NCI-H1694 treated with DMSO at 0.1 percent for 48 hours (cell line): ENCODE results near the gene KNDC1.
"Not testable (repeated sequence)": the region's sequence is repeated elsewhere in the genome, so short reads cannot be mapped to it uniquely, and the experiment has no call there.

Source experiments
- DNase-seq: peaks from one replicate; lab custom pipeline; 2025; lab: John Stamatoyannopoulos, UW

Gene KNDC1

DNA sequence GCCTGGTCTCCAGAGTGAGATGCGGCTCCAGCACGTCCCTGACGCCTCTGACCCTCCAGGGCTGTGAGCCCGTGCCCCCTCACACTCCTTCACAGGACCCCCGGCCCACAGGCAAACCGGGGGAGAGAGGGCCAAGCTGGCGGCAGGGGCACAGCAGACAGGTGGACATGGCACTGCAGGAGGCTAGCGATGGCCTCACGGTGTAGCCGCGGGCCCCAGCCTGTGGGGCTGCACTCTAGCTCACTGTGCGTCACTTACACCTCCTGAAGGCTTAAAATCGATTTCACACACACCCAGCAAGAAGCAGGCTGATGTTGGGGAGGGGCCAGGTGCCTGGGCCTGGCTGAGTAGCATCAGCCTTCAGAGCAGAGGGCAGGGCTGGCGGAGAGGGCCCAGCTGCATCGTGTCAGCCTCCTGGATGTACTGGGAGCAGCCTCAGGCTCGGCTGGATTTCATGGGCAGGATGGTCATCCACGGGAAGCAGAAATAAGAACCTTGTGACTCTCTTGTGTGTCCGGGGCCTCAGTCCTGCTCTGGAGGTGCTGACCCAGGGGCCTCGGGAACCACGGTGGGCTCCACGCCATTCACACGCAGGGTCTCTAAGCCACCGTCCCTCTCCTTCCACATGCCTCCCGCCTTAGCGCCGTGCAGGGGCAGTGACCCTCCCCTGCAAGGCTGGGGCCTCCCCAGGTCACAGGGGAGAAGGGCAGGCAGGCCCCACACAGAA is 19.4 kb upstream of the KNDC1 start:
- no peak for DNase-seq

DNA sequence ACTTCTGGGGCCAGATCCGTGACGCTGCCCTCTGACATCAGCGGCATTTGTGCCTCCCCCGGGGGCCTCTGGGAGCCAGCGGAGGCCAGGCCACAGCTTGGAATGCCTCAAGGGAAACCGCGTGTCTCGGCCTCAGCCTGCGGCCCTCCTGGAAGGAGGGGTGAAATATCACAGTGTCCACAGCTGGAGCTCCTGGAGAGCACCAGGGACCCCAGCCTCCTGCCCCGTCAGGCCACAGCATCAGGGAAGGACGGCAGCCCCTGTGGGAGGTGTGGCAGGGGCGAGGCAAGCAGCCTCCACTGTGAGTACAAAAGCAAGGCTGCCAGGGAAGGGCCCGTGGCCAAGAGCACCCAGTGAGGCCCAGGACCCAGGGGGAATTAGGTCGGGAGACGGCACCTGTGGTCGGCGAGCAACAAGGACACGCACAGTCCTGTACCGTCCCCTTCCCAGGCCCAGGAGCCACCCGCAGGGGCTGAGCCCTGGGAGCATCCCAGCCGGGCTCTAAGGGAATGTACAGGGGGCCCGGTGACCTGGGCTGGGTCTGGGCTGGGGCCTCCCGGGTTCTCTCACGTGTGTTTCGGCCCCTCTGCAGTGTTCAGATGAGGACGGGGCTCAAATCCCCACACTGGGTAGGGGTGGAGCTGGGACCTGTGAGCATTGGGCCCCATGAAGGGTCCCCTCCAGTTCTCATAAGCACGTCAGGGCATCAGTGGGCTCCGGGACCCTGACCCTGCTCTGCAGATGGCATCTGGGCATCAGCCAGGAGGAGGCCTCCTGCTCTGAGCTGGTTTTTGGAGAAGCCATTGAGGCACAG is 18.7 kb upstream of the KNDC1 start:
- no peak for DNase-seq

DNA sequence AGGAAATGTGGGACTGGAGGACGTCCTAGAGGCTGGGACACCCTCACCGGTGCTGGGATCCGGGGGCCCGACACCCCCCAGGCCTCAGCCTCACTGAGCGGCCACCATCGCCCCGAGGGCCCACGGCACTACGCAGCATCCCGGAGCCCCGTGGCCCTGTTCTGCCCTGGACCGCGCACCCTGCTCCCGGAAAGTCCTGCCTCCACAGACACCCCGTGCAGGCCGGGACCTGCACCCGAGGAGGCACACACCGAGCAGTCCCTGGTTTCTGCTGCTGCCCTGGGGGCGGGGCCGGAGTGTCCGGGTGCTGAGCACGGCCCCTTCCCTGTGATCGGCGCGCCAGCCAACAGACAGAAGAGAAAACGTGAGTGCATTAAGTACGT is 18.1 kb upstream of the KNDC1 start:
- no peak for DNase-seq

DNA sequence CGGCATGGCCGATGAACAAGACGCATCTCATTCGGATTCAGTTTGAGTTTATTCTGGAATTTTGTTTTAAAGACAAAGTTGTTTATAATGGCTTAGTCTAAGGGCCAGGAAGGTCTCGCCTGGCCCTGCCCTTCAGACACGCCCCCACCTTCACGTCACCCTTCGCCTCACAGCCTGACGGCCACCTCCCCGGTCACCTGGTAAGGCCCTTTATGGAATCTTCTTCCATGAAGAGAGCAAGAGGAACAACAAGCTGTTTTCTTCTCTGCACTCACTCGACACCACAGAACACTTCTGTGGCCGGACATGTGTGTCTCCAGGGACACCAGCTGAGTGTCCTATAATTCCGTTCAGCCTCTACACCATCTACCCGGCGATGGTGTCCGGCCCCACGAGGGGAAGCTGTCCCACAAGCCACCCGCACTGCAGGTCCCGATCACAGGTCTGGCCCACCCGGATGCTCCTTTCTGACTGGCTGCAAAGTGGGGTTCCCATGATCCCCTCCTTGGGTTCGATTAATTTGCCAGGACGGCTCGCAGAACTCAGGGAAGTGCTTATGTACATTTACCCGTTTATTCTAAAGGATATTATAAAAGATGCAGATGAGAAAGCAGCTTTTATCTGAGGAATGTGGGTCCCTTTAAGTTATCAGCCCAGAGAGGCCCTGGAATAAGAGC is 17.4 kb upstream of the KNDC1 start:
- DNase-seq: no peak

DNA sequence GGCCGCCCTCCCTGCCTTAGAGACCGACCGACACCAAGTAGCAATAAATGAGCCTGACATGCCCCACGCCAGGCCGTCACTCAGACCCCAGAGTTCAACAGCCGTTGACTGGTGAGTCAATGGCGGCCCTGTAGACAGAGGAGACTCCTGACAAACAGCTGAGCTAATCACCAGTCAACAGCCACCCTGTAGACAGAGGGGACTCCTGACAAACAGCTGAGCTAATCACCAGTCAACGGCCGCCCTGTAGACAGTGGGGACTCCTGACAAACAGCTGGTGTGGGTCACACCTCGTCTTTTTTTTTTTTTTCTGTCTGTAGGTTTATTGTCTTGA is 16.9 kb upstream of the KNDC1 start:
- no peak for DNase-seq

DNA sequence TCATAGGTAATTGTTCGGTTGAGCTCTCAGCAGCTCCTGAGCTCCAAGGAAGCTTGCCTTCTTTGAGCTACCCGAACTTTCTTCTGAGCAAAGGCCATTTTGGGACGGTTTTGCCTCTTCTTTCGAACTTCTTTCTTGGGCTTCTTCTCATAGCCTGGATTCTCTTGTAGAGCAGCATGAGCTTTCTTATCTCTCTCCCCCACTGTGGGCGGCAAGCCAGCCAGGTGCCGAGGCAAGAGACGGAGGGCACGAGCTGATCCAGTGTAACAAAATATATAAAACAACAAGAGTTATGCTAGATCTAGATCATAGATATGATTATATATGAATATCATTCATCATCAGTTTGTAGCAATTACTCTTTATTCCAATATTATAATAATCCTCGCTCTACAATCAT is 16.5 kb upstream of the KNDC1 start:
- DNase-seq: no peak

DNA sequence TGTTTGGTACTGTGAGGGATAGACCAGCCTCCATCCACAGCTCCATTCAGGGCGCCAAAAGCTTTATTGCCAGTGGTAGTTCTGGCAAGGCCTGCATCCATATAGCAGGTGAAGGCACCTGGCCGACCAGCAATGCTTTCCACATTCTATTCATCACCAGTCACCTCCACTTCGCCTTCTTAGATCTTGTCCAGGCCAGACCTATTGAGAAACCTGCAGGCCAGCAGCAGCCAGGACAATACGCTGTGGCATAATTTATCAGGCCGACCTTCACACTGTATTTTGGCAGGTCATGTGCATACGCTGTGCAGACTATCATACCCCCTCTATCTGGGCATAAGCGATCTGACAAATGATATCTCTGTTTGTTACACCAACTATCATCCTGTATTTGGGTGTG is 15.2 kb upstream of the KNDC1 start:
- DNase-seq: no peak

DNA sequence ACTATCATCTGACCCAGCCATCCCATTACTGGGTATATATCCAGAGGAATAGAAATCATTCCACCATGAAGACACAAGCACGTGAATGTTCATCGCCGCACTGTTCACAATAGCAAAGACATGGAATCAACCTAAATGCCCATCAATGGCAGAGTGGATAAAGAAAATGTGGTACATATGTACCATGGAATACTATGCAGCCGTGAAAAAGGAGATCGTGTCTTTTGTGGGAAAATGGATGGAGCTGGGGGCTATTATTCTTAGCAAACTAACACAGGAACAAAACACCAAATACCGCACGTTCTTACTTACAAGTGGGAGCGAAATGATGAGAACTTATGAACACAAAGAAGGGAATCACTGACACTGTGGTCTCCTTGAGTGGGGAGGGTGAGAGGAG is 9.8 kb upstream of the KNDC1 start:
- DNase-seq: no peak

DNA sequence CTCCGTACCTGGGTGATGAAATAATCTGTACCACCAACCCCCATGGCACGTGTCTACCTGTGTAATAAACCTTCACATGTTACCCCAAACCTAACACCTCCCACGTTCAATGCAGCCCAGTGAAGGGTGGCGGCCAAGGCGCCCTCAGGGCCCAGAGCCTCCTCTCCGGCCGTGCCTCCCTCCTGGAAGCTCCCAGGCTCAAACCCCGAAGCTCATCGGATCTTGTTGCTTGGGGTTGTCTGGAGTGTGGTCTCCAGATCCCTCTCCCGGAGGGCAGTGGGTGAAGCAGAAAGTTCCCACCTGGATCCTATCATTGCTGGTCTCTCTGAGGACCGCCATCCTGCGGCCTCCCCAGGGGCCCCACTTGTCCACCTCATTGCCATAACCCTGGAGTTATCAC is 9.4 kb upstream of the KNDC1 start:
- no peak for DNase-seq

DNA sequence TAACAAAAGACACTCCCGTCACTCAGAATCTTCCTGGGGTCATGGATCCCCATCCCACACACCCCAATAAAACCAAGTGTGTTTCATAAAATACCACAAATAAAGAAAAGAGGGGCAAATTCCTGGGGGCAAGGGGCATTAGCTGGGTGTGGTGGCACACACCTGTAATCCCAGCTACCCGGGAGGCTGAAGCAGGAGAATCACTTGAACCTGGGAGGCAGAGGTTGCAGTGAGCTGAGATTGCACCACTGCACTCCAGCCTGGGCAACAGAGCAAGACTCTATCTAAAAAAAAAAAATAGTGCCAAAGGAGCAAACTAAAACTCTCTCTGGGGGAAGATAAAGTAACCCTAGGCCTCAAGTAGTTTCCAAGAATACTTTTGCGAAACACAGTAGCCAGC is 8.9 kb upstream of the KNDC1 start:
- DNase-seq: not testable (repeated sequence)

DNA sequence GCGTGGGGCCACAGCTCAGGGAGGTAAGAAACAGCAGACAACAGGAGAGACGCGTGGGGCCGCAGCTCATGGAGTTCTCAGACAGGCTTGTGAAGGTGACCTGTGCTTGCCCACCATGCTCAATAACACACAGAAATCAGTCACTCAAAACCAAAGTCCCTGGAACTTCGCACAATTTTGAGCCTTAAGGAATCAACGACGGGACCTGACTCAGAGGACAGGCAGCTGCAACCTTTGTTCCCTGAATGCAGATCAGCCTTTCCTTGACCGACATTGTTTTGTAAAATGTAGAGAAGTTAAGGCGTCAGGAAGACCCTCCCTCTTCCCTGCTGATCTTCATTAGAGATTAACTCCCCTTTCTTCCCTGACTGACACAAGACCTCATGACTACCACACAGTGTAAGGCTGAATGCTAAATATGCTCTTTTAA is 8.5 kb upstream of the KNDC1 start:
- no peak for DNase-seq

DNA sequence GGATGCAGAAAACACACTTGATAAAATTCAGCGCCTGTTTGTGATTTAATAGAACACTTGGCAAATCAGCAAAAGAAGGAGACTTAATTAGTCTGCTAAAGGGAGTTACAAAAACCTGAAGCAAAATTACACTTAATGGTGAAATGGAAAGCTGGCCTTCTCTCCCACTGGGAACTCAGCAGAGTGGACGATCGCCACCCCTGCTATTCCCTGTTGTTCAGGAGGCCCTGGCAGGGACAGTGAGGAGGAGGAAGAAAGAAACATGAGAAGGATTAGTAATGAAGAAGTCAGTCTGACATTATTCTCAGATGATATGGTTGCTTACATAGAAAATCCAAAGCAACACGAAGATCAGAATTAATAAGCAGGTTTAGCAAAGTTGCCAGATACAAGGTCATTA is 5.6 kb upstream of the KNDC1 start:
- no peak for DNase-seq

DNA sequence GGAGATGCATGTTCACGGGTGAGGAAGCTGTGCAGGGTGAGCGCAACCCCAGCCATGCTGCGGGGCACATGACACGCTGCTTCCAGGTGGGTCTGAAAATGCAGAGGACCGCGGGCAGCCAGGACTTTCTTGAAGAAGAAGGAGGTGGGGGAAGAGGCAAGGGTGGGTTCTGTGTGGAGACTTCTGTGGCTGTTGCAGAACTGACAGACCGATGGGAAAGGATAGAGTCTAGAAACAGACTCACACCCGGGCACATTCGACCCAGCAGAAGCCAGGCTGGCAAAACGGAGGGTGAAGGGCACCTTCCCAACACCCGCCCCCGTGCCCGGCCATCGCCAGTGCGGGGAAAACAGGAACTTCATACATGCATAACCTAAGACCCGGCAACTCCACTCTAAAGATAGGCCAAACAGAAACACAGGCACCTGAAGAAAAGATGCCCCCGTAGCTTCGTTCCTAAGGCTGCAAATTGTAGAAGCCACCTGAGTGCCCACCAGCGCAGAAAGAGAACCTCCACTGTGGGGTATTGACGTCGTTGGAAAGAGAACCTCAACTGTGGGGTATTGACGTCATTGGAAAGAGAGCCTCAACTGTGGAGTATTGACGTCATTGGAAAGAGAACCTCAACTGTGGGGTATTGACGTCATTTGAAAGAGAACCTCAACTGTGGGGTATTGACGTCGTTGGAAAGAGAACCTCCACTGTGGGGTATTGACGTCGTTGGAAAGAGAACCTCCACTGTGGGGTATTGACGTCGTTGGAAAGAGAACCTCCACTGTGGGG is 4.8 kb upstream of the KNDC1 start:
- DNase-seq: no peak

DNA sequence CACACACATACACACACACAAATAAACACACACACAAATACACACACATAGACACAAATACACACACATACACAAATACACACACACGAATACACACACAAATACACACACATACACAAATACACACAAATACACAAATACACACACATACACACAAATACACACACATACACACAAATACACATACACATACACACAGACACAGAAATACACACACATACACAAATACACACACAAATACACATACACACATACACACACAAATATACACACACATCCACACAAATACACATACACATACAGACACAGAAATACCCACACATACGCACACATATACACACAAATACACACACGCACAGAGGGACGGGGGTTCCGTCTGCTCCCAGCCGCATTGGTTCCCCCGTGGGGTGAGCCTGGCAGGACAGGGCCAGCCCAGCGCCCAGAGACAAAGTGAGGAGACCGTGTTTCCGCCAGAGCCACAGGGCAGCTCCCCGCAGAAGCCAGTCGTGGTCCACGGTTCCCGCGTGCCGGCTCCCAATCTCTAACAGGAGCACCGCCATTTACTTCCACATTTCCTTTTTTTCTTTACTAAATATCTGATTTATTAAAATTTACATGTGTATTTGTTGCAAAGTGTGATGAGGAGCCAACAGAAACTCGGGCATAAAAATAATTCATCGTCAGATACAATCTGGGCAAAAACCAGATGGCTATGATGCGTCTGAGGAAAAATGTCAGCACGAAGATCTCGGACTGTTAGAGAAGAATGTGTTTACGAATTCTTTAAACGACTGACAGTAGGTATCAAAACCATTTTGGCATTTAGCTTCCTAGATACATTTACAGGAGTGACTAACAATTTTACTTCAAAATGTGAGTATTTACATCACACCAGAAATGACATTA is 3.1 kb upstream of the KNDC1 start:
- no peak for DNase-seq

DNA sequence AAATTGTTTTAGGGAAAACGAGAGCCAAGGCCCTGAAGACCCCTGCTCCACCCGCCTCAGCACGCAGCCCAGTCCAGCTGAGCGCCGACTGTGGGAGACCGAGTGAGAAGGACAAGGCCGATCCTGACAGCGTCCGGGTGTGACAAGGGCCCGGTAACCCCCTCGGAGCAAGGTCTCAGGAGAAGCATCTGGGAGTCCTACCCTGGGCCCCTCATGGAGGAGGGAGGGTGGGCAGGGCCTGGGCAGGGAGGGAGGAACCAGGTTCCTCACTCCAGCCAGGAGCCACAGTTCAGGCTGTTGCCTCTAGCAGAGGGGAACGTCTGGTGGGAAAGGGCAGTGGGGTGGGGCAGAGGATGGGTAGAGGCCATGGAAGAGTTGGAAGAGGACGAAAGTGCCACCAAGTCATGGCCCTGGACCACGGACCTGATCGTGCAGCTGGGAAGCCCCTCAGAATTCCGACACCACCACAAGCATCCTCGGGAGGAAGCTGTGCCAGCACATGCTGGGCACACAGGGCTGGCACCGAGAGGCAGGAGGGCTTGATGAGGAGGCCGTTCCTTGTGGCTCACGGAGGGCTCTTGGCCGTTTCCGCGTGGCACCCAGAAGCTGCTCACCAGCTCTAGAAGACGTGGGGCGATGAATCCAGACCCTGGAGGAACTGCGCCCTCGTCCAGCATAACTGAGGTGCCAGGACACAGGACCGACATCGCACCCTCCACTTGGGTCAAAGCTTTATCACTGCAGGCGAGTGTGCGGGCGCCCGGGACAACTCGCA is 2.2 kb upstream of the KNDC1 start:
- DNase-seq: no peak

DNA sequence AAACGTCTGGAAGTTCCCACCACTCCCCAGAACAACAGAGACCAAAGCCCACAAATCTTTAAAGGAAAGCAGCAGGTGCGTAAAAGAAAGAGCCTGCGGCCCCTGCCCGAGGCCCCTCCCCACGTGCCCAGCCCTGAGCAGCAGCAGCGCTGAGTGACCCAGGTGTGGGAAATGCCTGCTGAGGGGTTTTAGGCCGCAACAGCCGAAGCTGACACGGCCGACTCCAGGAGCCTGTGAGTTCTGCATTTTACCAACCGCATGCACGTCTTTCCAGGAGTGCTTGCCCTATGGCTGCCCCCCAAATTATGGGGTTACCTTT is 1.6 kb upstream of the KNDC1 start:
- no peak for DNase-seq

DNA sequence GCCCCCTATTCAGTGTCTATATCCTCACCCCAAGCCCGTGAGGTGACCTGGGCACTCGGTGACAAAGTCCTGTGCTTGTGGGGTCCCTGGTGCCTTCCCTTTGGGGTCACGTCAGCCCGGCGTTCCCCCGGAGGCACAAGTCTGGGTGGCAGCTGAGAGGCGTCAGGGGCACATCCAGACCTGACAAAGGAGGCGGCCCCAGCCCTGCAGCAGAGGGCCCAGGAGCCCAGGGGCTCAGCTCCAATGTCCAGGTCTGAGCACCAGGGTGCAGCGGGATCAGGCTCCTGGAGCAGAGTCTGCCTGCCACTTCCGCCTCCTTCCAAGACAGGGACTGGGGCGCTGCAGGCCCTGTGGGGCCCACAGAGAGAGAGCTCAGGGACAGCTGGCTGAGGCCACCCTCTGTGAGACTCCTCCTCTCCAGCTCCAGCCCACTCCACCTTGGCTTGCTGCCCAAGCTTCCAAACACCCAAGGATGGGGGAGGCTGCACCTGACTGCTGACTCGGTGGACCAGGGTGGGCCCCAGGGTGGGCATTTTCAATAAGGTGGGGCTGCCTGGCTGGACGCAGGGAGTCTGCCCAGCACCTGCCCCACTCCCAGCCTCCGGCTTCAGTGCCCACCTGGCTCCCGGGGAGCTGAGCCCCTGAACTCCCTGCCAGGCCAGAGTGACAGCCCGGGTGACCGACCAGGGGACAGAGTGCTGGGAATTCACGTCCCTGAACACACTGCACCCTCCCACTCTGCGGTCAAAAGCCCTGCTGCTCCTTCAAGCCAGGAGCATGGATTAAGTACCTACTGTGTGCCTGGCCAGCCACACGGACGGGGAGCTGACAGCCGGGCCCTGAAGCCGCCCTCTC is 1.0 kb upstream of the KNDC1 start:
- DNase-seq: no peak

DNA sequence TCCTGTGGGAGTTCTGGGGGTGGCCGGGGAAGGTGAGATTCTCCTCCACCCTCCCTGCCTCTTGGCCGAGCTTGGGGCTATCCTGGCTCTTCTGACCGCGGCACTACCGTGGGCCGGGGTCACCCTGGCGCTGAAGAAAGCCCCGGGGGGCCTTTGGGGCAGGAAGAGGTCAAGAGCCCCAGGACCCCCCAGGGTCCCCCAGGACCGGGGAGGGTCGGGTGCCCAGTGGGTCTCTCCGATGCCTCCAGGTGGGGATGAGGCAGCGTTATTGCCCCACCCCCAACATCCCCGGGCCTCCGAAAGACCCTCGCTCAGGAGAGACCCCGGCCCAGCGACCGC is 439 bp upstream of the KNDC1 start:
- no peak for DNase-seq

DNA sequence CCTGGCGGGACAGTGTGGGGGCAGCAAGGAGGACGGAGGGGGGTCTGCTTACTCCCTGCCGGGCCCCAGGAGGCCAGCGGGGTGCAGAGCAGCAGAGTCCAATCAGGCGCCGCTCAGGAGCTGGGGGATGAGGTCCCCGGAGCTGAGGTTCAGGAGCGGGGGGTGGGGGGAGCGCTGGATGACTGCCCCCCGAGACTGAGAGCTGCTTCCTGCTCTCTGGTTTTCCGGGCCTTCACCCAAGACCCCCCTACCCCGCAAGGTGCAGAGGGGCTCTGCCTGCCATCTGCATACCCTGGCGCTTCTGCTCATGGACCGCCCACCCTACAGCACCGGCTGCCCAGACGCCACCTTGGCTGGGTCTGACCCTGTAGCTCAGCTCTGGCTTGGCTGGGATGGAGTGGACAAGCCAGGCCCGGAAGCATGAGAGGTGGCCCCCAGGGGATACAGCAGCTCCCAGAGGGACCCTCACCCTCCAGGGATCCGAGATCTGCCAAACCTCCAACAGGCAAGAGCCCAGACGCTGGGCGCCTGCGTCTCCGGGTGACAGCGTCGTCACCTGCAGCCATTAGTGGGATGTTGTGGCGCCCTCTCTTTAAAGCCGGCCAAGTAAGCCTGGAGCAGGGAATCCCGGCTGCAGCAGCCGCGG is 930 bp downstream of the KNDC1 start:
- DNase-seq: no peak
